ENCODE results near the gene TMEM9. TPM values are rescaled to one million over a fixed set of nuclear protein-coding genes. Genes with fewer than 3 reads are reported as not detected.

The TMEM9 gene
- total RNA-seq, 2 experiments from 2014 or later, result 16.8 to 19.8 TPM

- H3K27ac Mint-ChIP-seq, result no peak overlapping the region
- H3K27me3 Mint-ChIP-seq, result peaks cover 23% of the 10 kb centered on the region
- no peak overlapping the region for H3K4me3 Mint-ChIP-seq
- no peaks in the 10 kb centered on the region for H3K4me1 Mint-ChIP-seq
- ChIA-PET POLR2A (interaction anchor here (1.5 kb wide), 1 partner anchor 29 kb away, joined by 4 read pairs; no protein-coding TSS in a partner anchor), CTCF (interaction anchor here (1.2 to 1.8 kb wide), 5 partner anchors 21 to 33 kb away, joined by 3 to 11 read pairs (median 5); no protein-coding TSS in a partner anchor)
- H3K9me3 Mint-ChIP-seq, result no peaks in the 10 kb centered on the region
- peak; percentile 34 for DNase-seq
- no peaks in the 10 kb centered on the region for H3K36me3 Mint-ChIP-seq (ENCODE audit: low read depth)
Measured at GRCh38 chr1:201085902-201086735, 68.2 kb downstream of the TMEM9 start.

Other genes starting within 250 kb of the TMEM9 start
- gene KIF21B, start 130.8 kb downstream of the TMEM9 start, total RNA-seq, result 100 to 1,000 TPM; 175 to 180 TPM
- not detected for gene CACNA1S, start 42.0 kb downstream of the TMEM9 start, total RNA-seq
- not detected for gene ASCL5, start 27.3 kb downstream of the TMEM9 start, total RNA-seq
- not detected for gene IGFN1, start 36.4 kb upstream of the TMEM9 start, total RNA-seq
- gene PKP1, start 129.0 kb upstream of the TMEM9 start, total RNA-seq, result not detected
- not detected for gene TNNT2, start 223.2 kb upstream of the TMEM9 start, total RNA-seq
- not detected for gene LAD1, start 244.8 kb upstream of the TMEM9 start, total RNA-seq